ENCODE results near the gene MT1E.

The MT1E gene

GRCh38 chr16:56593573-56594291 is 31.8 kb upstream of the MT1E start:
- Histone ChIP-seq H3K4me3 (ENCODE audit: low read depth in 1 of 2, low read length in 2 of 2) (no peak overlapping the region), H3K36me3 (ENCODE audit: control insufficient read depth in 1 of 2, insufficient read depth in 2 of 2, low read length in 2 of 2) (no peaks in the 10 kb centered on the region), H3K27me3 (ENCODE audit: low read depth, low read length) (peaks cover 21% of the 10 kb centered on the region), H3K4me1 (ENCODE audit: control insufficient read depth in 1 of 2, insufficient read depth in 2 of 2, low read length in 2 of 2) (peaks cover 0 to 12% of the 10 kb centered on the region in 2 donors), H3K9me3 (ENCODE audit: control insufficient read depth in 1 of 2, low read length in 2 of 2) (no peaks in the 10 kb centered on the region), H3K27ac (ENCODE audit: low read length) (no peak overlapping the region)

- H3K9me3 ChIP-seq (ENCODE audit: control insufficient read depth in 1 of 2, low read length in 2 of 2): no peaks in the 10 kb centered on the region
- H3K27ac ChIP-seq (ENCODE audit: low read length): no peak overlapping the region
- no peaks in the 10 kb centered on the region for H3K36me3 ChIP-seq (ENCODE audit: control insufficient read depth in 1 of 2, insufficient read depth in 2 of 2, low read length in 2 of 2)
- peaks cover 15% of the 10 kb centered on the region for H3K27me3 ChIP-seq (ENCODE audit: low read depth, low read length)
- peaks cover 0 to 6% of the 10 kb centered on the region in 2 donors for H3K4me1 ChIP-seq (ENCODE audit: control insufficient read depth in 1 of 2, insufficient read depth in 2 of 2, low read length in 2 of 2)
- no peak overlapping the region for H3K4me3 ChIP-seq (ENCODE audit: low read depth in 1 of 2, low read length in 2 of 2)
Observed at GRCh38 chr16:56594292-56594619, 31.3 kb upstream of the MT1E start.

- H3K27ac ChIP-seq (ENCODE audit: low read length): no peak overlapping the region
- no peak overlapping the region for H3K4me3 ChIP-seq (ENCODE audit: low read depth in 1 of 2, low read length in 2 of 2)
- no peaks in the 10 kb centered on the region for H3K9me3 ChIP-seq (ENCODE audit: control insufficient read depth in 1 of 2, low read length in 2 of 2)
Observed at GRCh38 chr16:56600398-56600999, 25.1 kb upstream of the MT1E start.

GRCh38 chr16:56601325-56601724 is 24.3 kb upstream of the MT1E start:
- Histone ChIP-seq H3K36me3 (ENCODE audit: control insufficient read depth in 1 of 2, insufficient read depth in 2 of 2, low read length in 2 of 2) (no peaks in the 10 kb centered on the region), H3K4me1 (ENCODE audit: control insufficient read depth in 1 of 2, insufficient read depth in 2 of 2, low read length in 2 of 2) (no peaks in the 10 kb centered on the region), H3K27ac (ENCODE audit: low read length) (no peak overlapping the region), H3K4me3 (ENCODE audit: low read depth in 1 of 2, low read length in 2 of 2) (no peak overlapping the region), H3K9me3 (ENCODE audit: control insufficient read depth in 1 of 2, low read length in 2 of 2) (no peaks in the 10 kb centered on the region), H3K27me3 (ENCODE audit: low read depth, low read length) (no peaks in the 10 kb centered on the region)

More at GRCh38 chr16:56600398-56600999, 25.1 kb upstream of the MT1E start:
- Histone ChIP-seq H3K27me3 (ENCODE audit: low read depth, low read length) (no peaks in the 10 kb centered on the region), H3K4me1 (ENCODE audit: control insufficient read depth in 1 of 2, insufficient read depth in 2 of 2, low read length in 2 of 2) (no peaks in the 10 kb centered on the region), H3K36me3 (ENCODE audit: control insufficient read depth in 1 of 2, insufficient read depth in 2 of 2, low read length in 2 of 2) (no peaks in the 10 kb centered on the region)

- no peak overlapping the region for H3K27ac ChIP-seq (ENCODE audit: low read length)
- no peaks in the 10 kb centered on the region for H3K9me3 ChIP-seq (ENCODE audit: control insufficient read depth in 1 of 2, low read length in 2 of 2)
- H3K4me3 ChIP-seq (ENCODE audit: low read depth in 1 of 2, low read length in 2 of 2): no peak overlapping the region
- H3K4me1 ChIP-seq (ENCODE audit: control insufficient read depth in 1 of 2, insufficient read depth in 2 of 2, low read length in 2 of 2): peaks cover 3 to 4% of the 10 kb centered on the region in 2 donors
- no peaks in the 10 kb centered on the region for H3K27me3 ChIP-seq (ENCODE audit: low read depth, low read length)
- H3K36me3 ChIP-seq (ENCODE audit: control insufficient read depth in 1 of 2, insufficient read depth in 2 of 2, low read length in 2 of 2): peaks cover 0 to 7% of the 10 kb centered on the region in 2 donors
Observed at GRCh38 chr16:56603589-56603988, 22.0 kb upstream of the MT1E start.

- Histone ChIP-seq H3K4me1 (ENCODE audit: control insufficient read depth in 1 of 2, insufficient read depth in 2 of 2, low read length in 2 of 2) (peaks cover 3 to 4% of the 10 kb centered on the region in 2 donors), H3K27ac (ENCODE audit: low read length) (peak overlapping the region; percentile 95), H3K36me3 (ENCODE audit: control insufficient read depth in 1 of 2, insufficient read depth in 2 of 2, low read length in 2 of 2) (peaks cover 0 to 7% of the 10 kb centered on the region in 2 donors), H3K9me3 (ENCODE audit: control insufficient read depth in 1 of 2, low read length in 2 of 2) (no peaks in the 10 kb centered on the region), H3K27me3 (ENCODE audit: low read depth, low read length) (no peaks in the 10 kb centered on the region), H3K4me3 (ENCODE audit: low read depth in 1 of 2, low read length in 2 of 2) (no peak overlapping the region)
Observed at GRCh38 chr16:56604966-56605365, 20.6 kb upstream of the MT1E start.

GRCh38 chr16:56605475-56605874 is 20.1 kb upstream of the MT1E start:
- H3K27me3 ChIP-seq (ENCODE audit: low read depth, low read length): no peaks in the 10 kb centered on the region
- H3K4me3 ChIP-seq (ENCODE audit: low read depth in 1 of 2, low read length in 2 of 2): no peak overlapping the region
- H3K27ac ChIP-seq (ENCODE audit: low read length): peak overlapping the region; percentile 95

GRCh38 chr16:56606071-56606475 is 19.5 kb upstream of the MT1E start:
- Histone ChIP-seq H3K27ac (ENCODE audit: low read length) (peak overlapping the region; percentile 95), H3K4me3 (ENCODE audit: low read depth in 1 of 2, low read length in 2 of 2) (no peak overlapping the region), H3K9me3 (ENCODE audit: control insufficient read depth in 1 of 2, low read length in 2 of 2) (no peaks in the 10 kb centered on the region), H3K27me3 (ENCODE audit: low read depth, low read length) (no peaks in the 10 kb centered on the region), H3K36me3 (ENCODE audit: control insufficient read depth in 1 of 2, insufficient read depth in 2 of 2, low read length in 2 of 2) (peaks cover 0 to 7% of the 10 kb centered on the region in 2 donors), H3K4me1 (ENCODE audit: control insufficient read depth in 1 of 2, insufficient read depth in 2 of 2, low read length in 2 of 2) (peaks cover 3 to 4% of the 10 kb centered on the region in 2 donors)

More at GRCh38 chr16:56605475-56605874, 20.1 kb upstream of the MT1E start:
- Histone ChIP-seq H3K9me3 (ENCODE audit: control insufficient read depth in 1 of 2, low read length in 2 of 2) (no peaks in the 10 kb centered on the region), H3K4me1 (ENCODE audit: control insufficient read depth in 1 of 2, insufficient read depth in 2 of 2, low read length in 2 of 2) (peaks cover 3 to 4% of the 10 kb centered on the region in 2 donors), H3K36me3 (ENCODE audit: control insufficient read depth in 1 of 2, insufficient read depth in 2 of 2, low read length in 2 of 2) (peaks cover 0 to 7% of the 10 kb centered on the region in 2 donors)

- Histone ChIP-seq H3K27me3 (ENCODE audit: low read depth, low read length) (no peaks in the 10 kb centered on the region), H3K4me3 (ENCODE audit: low read depth in 1 of 2, low read length in 2 of 2) (peak overlapping the region in 1 of 2 donors; percentile 12), H3K9me3 (ENCODE audit: control insufficient read depth in 1 of 2, low read length in 2 of 2) (no peaks in the 10 kb centered on the region), H3K36me3 (ENCODE audit: control insufficient read depth in 1 of 2, insufficient read depth in 2 of 2, low read length in 2 of 2) (peaks cover 0 to 7% of the 10 kb centered on the region in 2 donors), H3K27ac (ENCODE audit: low read length) (peak overlapping the region; percentile 95), H3K4me1 (ENCODE audit: control insufficient read depth in 1 of 2, insufficient read depth in 2 of 2, low read length in 2 of 2) (peaks cover 3 to 9% of the 10 kb centered on the region in 2 donors)
Observed at GRCh38 chr16:56606476-56607108, 19.0 kb upstream of the MT1E start.

- Histone ChIP-seq H3K4me1 (ENCODE audit: control insufficient read depth in 1 of 2, insufficient read depth in 2 of 2, low read length in 2 of 2) (peaks cover 3 to 10% of the 10 kb centered on the region in 2 donors), H3K36me3 (ENCODE audit: control insufficient read depth in 1 of 2, insufficient read depth in 2 of 2, low read length in 2 of 2) (peaks cover 0 to 7% of the 10 kb centered on the region in 2 donors), H3K27ac (ENCODE audit: low read length) (peak overlapping the region; percentile 95), H3K9me3 (ENCODE audit: control insufficient read depth in 1 of 2, low read length in 2 of 2) (no peaks in the 10 kb centered on the region), H3K4me3 (ENCODE audit: low read depth in 1 of 2, low read length in 2 of 2) (peak overlapping the region; percentile 50 to 82), H3K27me3 (ENCODE audit: low read depth, low read length) (no peaks in the 10 kb centered on the region)
Observed at GRCh38 chr16:56607109-56607618, 18.4 kb upstream of the MT1E start.

- H3K9me3 ChIP-seq (ENCODE audit: control insufficient read depth in 1 of 2, low read length in 2 of 2): no peaks in the 10 kb centered on the region
- peaks cover 0 to 7% of the 10 kb centered on the region in 2 donors for H3K36me3 ChIP-seq (ENCODE audit: control insufficient read depth in 1 of 2, insufficient read depth in 2 of 2, low read length in 2 of 2)
- H3K4me3 ChIP-seq (ENCODE audit: low read depth in 1 of 2, low read length in 2 of 2): peak overlapping the region; percentile 50 to 82
- peak overlapping the region; percentile 95 for H3K27ac ChIP-seq (ENCODE audit: low read length)
- H3K4me1 ChIP-seq (ENCODE audit: control insufficient read depth in 1 of 2, insufficient read depth in 2 of 2, low read length in 2 of 2): peaks cover 3 to 10% of the 10 kb centered on the region in 2 donors
- no peaks in the 10 kb centered on the region for H3K27me3 ChIP-seq (ENCODE audit: low read depth, low read length)
Observed at GRCh38 chr16:56607675-56608042, 17.9 kb upstream of the MT1E start.

All from muscle layer of duodenum (tissue), 2 donors.